TTC549 (cell line): Measurements from ENCODE around the gene EPHB3.

Experiments
- FAIRE-seq: peaks from 2 replicates; lab custom pipeline; 2012; peaks lifted over from hg19 to GRCh38; lab: Jason Lieb, UNC

EPHB3 gene

GRCh38 chr3:184564685-184565385 is 3.2 kb downstream of the EPHB3 start:
- no peak for FAIRE-seq

DNA sequence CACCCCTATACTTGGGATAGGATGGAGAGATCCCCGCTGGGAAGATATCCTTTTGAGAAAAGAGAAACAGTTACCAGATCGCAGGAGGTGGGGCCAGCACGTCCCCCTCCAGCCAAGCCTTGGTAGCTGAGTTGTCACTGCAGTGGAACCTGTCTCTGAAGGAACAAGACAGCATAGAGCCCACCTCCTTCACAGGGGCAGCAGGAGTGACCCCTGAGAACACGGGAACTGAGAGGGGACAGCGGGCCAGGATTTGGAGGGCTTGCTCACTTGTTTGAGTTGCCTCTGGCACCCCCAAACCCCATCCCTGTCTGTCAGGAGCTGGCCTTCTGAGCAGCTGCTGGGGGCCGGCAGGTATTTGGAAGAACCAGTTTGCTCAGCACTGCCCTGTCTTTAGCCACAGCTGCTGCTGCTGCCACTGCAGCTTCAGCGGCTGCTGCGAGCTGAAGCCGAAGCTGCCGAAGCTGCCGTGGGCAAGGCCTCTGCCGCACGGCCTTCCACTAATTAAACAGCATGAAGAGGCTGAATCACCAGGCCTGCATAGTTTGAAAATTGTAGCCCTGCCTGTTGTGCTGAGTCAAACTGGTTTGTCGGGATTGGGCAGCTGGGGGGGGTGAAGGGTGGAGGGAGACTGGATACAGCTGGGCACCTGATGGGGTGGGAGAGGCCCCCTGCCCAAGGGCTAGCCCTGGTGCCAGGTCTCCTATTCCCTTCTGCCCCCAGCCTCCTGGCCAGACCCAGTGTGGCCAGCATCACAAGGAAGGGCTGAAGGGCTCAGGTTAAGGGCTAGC is 4.0 kb downstream of the EPHB3 start:
- FAIRE-seq, result no peak

- FAIRE-seq, result no peak
These were observed 5.1 kb downstream of the EPHB3 start for GRCh38 chr3:184566441-184567414.

- FAIRE-seq, result no peak
These were observed 6.5 kb downstream of the EPHB3 start for GRCh38 chr3:184567946-184568559.

DNA sequence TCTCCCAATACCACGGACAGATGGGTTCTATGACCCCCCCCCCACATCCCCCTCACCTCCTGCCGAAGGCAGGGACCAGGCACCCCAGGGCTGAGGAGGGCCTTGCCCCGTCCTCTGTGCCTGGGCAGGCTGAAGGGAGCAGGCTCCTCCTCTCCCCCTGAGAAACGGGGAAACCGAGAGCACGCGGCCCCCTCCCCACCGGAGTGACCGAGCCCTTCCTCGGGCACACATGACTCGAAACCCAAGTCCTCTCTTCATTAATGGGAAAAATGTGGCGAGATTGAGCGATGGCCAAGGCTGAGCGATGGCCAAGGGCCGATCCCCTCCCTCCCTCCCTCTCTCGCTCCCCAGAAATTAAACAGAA is 7.0 kb downstream of the EPHB3 start:
- FAIRE-seq, result no peak

DNA sequence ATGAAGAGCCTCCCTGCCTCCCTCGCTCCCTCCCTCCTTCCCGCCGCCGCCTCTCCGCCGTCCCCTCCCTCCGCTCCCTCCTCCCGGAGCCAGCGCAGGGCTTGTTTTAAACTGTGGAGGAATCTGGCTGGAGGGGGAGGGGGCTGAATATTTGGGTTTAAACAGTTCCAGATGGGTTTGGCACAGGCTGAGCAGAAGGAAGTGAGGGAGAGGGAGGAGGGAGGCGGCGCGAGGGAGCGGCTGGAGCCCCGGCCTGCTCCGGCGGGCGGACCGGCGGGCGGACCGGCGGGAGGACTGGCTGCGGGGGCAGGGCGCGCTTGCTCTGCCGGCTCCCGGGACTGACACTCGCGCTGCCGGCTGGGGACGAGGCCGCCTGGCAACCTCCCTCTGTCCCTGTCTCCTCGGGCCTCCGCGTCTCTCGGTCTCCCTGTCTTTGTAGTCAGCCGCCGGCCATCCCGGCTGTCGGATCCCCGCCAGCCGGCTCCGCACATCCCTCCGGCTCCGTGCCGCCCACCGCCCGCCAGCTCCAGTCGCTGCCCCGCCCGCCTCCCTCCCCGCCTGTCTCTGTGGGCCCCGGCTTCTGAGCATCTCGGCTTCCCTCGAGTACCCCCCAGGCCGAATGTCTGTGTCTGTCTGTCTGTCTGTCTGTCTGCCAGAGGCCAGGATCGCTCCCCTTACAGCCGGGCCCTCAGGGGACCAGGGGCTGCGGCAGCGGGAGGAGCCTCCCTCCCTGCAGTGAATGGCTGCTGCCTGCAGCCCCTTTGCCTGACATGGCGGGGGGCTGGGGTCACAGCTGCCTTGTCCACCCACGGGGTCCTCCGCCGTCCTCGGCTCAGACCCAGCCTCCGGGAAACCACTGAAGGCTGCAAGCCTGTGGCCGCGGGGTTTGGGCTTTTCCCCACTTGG is 7.6 kb downstream of the EPHB3 start:
- FAIRE-seq, result no peak

- FAIRE-seq, result no peak
These were observed 8.4 kb downstream of the EPHB3 start for GRCh38 chr3:184570035-184570434.

GRCh38 chr3:184570489-184570888 is 8.9 kb downstream of the EPHB3 start:
- no peak for FAIRE-seq

DNA sequence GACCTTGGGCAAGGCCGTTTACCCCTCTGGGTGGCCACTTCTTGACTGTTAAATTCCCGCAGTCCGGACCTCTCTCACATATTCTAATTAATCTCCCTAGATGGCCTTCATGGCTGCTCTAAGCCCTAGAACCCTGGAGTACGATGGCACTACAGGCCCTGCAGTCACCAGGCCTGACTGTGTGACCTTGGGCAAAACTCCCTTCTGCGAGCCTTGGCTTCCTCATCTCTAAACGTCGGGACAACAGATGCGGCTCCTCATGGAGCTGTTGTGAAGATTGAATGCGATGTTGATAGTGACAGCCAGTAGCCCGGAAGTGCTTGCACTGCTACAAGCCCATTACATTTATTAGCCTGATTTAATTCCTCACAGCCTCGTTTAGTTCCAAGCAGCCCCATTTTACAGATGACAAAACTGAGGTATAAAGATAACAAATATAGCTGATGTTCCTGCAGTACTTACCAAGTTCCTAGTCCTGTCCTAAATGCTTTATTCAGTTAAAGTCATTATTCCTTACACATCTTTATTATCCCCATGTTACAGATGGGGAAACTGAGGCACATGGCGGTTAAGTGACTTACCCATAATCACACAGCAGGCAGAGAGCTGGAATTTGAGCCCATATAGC is 10.3 kb downstream of the EPHB3 start:
- no peak for FAIRE-seq

GRCh38 chr3:184572633-184573270 is 11.2 kb downstream of the EPHB3 start:
- no peak for FAIRE-seq

DNA sequence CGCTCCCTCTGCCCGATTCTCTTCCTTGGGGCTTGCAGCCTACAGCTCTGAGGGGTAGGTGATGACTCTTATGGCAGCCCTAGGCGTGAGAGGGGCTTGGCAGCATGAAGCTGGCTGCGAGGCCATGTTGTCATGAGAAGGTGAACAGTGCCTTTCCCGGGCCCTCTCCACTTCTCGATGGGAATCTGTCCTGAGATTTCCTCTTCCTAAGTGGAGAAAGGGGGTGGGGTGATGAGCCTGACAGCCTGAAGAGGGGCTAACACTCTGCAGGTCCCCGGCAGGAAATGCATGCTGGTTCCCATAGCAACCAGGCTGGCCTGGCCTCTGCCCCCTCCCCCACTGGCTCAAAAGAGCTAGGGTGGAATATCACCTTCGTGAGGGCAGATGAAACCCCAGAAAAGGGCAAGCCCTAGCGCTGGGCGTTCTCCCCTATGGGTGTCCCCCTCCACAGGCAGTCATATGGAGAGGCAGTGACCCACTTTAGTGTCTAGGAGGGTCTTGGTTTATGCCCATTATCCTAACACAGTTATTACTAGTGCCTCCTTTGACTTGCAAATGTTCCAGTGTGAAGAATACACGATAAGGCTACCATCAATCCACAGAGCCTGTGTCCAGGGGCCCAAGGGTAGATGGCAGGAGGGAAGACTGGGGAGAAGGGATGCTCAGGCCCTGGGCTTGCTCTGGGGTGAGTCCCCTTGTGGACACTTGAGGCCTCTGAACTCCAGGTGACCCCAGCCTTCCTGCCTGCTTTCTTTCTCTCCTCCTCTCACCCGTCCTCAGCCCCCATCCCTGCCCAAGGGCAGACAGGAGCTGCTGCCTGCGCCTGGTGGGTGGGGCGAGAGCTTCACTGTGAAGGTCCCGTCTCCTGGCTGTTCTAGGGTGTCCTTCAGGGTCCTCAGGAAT is 13.2 kb downstream of the EPHB3 start:
- FAIRE-seq, result no peak

DNA sequence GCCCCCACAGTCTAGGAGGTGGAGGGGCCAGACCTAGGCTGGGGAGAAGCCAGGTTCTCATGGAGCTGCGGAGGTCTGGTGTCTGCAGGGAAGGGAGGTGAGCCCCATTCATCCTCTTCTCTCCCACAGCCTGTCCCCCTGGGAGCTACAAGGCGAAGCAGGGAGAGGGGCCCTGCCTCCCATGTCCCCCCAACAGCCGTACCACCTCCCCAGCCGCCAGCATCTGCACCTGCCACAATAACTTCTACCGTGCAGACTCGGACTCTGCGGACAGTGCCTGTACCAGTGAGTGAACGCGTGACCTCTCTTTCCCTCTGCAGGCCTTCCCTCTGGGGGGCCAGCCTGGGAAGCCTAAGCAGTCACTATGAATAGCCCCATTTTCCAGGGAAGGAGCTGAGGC is 14.1 kb downstream of the EPHB3 start:
- no peak for FAIRE-seq

GRCh38 chr3:184576457-184577240 is 15.1 kb downstream of the EPHB3 start:
- no peak for FAIRE-seq

GRCh38 chr3:184577546-184577945 is 16.0 kb downstream of the EPHB3 start:
- no peak for FAIRE-seq

- no peak for FAIRE-seq
These were observed 16.6 kb downstream of the EPHB3 start for GRCh38 chr3:184578218-184578617.

GRCh38 chr3:184578822-184579221 is 17.2 kb downstream of the EPHB3 start:
- no peak for FAIRE-seq

- no peak for FAIRE-seq
These were observed 17.9 kb downstream of the EPHB3 start for GRCh38 chr3:184579513-184579912.

DNA sequence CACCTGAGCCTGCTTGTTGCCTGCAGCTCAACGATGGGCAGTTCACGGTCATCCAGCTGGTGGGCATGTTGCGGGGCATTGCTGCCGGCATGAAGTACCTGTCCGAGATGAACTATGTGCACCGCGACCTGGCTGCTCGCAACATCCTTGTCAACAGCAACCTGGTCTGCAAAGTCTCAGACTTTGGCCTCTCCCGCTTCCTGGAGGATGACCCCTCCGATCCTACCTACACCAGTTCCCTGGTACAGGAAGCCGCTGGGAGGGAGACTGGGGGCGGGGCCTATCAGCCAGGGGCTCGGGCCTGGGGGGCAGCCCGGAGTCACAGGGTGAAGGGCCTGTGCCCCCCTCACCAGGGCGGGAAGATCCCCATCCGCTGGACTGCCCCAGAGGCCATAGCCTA is 18.8 kb downstream of the EPHB3 start:
- FAIRE-seq, result no peak
